Activated naive CD8-positive, alpha-beta T cell treated with anti-CD3 and anti-CD28 coated beads, Interleukin-2, amount 50 U/mL, for 24 hours (primary cell): ENCODE measurements around the gene NFYA.

ENCODE experiments used
- ATAC-seq: fragments of 150-1000 bp; cut with Tn5 transposase; one replicate; pipeline ENCODE4 v1.10.0; 2021
- DNase-seq: peaks from one replicate; pipeline ENCODE4 v3.0.0; 2021
- H3K27ac Mint-ChIP-seq: one replicate; pipeline ENCODE4 v1.8.0; 2021; ENCODE audit warnings: mild to moderate bottlenecking, mixed read lengths
- H3K27me3 Mint-ChIP-seq: one replicate; pipeline ENCODE4 v1.8.0; 2021; ENCODE audit warnings: mixed read lengths
- H3K36me3 Mint-ChIP-seq: one replicate; pipeline ENCODE4 v1.8.0; 2021; ENCODE audit warnings: low read depth, mixed read lengths
- H3K4me1 Mint-ChIP-seq: one replicate; pipeline ENCODE4 v1.8.0; 2021; ENCODE audit warnings: mixed read lengths
- H3K4me3 Mint-ChIP-seq: one replicate; pipeline ENCODE4 v1.8.0; 2021; ENCODE audit warnings: mild to moderate bottlenecking, moderate library complexity, mixed read lengths
- H3K9me3 Mint-ChIP-seq: one replicate; pipeline ENCODE4 v1.8.0; 2021; ENCODE audit warnings: mixed read lengths

Gene NFYA

GRCh38 chr6:41040101-41040939 lies 32.5 kb upstream of the NFYA start:
- H3K27me3 Mint-ChIP-seq: no peaks in the 10 kb centered on the region
- H3K27ac Mint-ChIP-seq: no peak overlapping the region
- DNase-seq: no peak
- H3K4me1 Mint-ChIP-seq: peaks cover 5% of the 10 kb centered on the region
- no peaks in the 10 kb centered on the region for H3K9me3 Mint-ChIP-seq
- H3K36me3 Mint-ChIP-seq: no peaks in the 10 kb centered on the region
- H3K4me3 Mint-ChIP-seq: no peak overlapping the region
- ATAC-seq: peak; percentile 73

GRCh38 chr6:41040940-41041536 lies 31.7 kb upstream of the NFYA start:
- ATAC-seq (no peak), DNase-seq (no peak)
- Mint-ChIP-seq H3K4me1 (peaks cover 5% of the 10 kb centered on the region), H3K36me3 (no peaks in the 10 kb centered on the region), H3K27ac (no peak overlapping the region), H3K9me3 (no peaks in the 10 kb centered on the region), H3K27me3 (no peaks in the 10 kb centered on the region), H3K4me3 (no peak overlapping the region)

DNA sequence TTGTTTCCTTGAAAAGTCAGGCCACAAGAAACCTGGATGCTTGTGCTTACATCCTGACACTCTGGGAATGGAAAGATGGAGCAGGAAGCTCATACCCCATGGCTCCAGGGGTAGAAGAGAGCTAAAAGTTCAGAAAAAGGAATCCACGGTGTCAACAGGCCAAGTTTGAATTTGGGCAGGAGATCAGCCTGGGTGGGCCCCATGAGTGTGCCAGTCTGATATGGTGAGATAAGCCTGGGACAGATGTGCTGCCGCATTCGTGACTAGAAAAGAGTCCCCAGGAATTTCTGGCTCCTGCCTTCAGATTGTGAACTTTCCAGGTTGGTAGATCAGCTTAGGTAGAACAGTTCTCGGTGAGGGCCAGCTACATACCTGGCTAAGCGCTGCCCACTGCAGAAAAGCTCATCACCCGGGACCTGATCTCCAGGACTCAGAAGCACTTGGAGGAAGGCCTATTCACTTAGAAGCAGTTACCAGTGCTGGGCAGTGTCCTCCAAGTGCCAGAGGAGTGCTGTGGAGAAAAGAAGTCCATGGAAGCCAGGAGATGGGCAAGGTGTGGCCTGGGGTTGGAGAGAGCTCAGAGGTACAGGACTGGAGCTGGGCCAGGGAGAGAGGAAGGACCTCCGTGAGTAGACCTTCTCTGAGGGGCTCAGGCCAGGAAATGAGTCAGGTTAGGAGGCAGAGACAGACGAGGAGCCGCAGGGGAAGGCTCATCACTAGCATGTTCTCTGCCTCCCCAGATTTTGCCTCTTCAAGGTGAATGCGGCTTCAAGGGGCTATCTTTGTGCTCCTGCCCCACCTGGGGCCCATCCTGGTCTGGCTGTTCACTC lies 30.3 kb upstream of the NFYA start, which contains the start of gene TSPO2:
TSS of gene TSPO2 (plus strand) at position 242 of the 830 bp plus-strand sequence. CDS start at position 761, 519 bp downstream.
- H3K4me1 Mint-ChIP-seq: peaks cover 5% of the 10 kb centered on the region
- H3K27ac Mint-ChIP-seq: no peak within 1 kb of the TSS
- no peaks in the 10 kb centered on the region for H3K9me3 Mint-ChIP-seq
- ATAC-seq (no peak), DNase-seq (no peak)
- H3K4me3 Mint-ChIP-seq: no peak within 1 kb of the TSS
- H3K36me3 Mint-ChIP-seq: no peaks in the 10 kb centered on the region
- no peaks in the 10 kb centered on the region for H3K27me3 Mint-ChIP-seq

DNA sequence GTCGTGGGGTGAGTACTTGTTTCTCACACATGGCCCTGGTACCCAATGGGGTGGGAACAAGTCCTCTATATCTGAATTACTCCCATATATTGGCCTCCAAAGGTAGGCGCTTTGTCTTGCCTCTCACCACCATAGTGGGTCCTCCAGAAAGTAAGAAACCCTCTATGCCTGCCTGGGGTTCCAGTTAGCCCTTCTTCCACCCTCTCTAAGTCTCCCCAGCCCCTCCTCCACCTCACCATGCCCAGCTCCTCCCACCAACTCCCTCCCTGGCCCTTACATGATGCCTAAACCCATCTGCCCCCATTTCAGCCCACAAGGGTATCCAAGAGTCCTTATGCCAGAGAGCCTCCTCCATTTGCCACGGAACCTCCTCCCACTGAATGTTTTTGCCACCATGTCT lies 29.6 kb upstream of the NFYA start:
- no peak overlapping the region for H3K4me3 Mint-ChIP-seq
- H3K4me1 Mint-ChIP-seq: peaks cover 5% of the 10 kb centered on the region
- no peak overlapping the region for H3K27ac Mint-ChIP-seq
- no peaks in the 10 kb centered on the region for H3K27me3 Mint-ChIP-seq
- no peak for DNase-seq
- no peaks in the 10 kb centered on the region for H3K36me3 Mint-ChIP-seq
- H3K9me3 Mint-ChIP-seq: no peaks in the 10 kb centered on the region
- ATAC-seq: no peak

DNA sequence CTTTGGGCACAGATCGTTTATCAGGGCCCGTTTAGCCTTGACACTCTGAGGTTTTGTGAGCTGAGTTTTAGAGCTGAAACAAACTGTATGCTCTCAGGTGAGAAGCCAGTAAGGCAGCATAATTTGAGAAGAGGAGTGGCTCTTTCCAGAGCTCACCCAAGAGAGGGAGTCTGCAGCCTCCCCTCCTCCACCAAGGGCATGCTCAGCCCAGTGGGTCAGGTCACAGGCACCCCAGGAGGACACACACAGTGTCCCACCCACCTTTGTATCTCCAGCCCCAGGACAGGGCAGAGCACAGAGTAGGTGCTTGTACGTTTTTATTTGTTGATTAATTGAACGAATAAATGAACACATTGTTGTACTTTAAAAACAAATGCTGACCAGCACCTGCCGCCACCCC lies 27.1 kb upstream of the NFYA start:
- H3K27me3 Mint-ChIP-seq: no peaks in the 10 kb centered on the region
- H3K27ac Mint-ChIP-seq: no peak overlapping the region
- no peaks in the 10 kb centered on the region for H3K9me3 Mint-ChIP-seq
- H3K36me3 Mint-ChIP-seq: no peaks in the 10 kb centered on the region
- no peak for DNase-seq
- ATAC-seq: no peak
- no peak overlapping the region for H3K4me3 Mint-ChIP-seq
- peaks cover 3% of the 10 kb centered on the region for H3K4me1 Mint-ChIP-seq

- Mint-ChIP-seq H3K27me3 (no peaks in the 10 kb centered on the region), H3K36me3 (no peaks in the 10 kb centered on the region), H3K9me3 (no peaks in the 10 kb centered on the region), H3K4me3 (no peak overlapping the region), H3K27ac (no peak overlapping the region), H3K4me1 (no peaks in the 10 kb centered on the region)
- no peak for DNase-seq
- ATAC-seq: no peak
These were observed 26.7 kb upstream of the NFYA start for GRCh38 chr6:41046084-41046483.

- Mint-ChIP-seq H3K9me3 (no peaks in the 10 kb centered on the region), H3K4me3 (no peak overlapping the region), H3K27me3 (no peaks in the 10 kb centered on the region), H3K4me1 (peaks cover 9% of the 10 kb centered on the region), H3K36me3 (peaks cover 5% of the 10 kb centered on the region), H3K27ac (no peak overlapping the region)
- ATAC-seq (no peak), DNase-seq (no peak)
These were observed 25.5 kb upstream of the NFYA start for GRCh38 chr6:41047306-41047705.

DNA sequence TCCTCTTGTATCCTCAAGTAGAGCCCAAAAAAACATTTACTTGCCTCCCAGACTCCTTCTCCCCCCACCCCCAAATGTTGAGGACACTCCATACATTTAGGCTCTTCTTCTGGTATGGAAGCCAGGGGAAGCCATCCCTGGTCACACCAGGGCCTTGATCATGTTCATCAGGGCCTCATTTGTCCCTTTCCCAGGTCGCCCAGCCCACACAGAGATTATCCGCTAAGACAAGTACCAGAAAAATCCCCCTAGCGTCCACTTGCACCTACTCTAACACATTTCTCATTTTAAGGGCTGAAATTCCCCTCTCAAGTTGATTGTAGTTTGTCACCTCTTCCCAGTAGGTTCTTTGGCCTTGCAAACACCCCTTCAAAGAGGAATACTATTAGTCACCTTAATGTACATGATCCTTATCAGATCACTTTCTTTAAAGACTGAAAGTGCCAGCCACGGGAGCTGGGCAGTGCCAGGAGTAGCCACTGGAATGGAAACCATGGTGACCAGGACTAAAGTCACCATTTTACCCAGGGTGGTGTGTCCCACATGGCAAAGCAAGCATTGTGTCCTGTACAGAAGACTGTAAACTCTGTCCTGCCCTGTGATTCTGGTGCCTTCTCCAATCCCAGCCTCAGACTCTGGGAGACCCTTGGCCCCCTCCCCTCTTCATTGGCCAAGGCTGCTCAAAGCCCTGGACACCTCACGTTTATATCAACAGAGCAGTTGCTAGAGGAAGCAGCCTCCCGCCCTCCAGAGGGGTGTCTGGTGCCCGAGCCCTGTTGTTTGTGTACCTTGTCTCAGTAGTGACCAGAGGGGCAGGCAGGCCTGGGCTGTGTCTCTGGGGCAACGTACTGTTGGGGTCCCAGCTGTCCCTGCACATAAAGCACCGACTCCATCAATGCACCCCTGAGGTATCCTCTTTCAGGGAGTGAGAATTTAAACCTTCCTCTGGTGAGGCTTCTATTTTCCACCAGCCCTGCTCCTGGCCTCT lies 24.7 kb upstream of the NFYA start:
- no peaks in the 10 kb centered on the region for H3K9me3 Mint-ChIP-seq
- ATAC-seq (no peak), DNase-seq (no peak)
- no peak overlapping the region for H3K27ac Mint-ChIP-seq
- peaks cover 15% of the 10 kb centered on the region for H3K4me1 Mint-ChIP-seq
- no peak overlapping the region for H3K4me3 Mint-ChIP-seq
- no peaks in the 10 kb centered on the region for H3K27me3 Mint-ChIP-seq
- H3K36me3 Mint-ChIP-seq: peaks cover 5% of the 10 kb centered on the region

- H3K27ac Mint-ChIP-seq: peak overlapping the region; percentile 20
- H3K4me3 Mint-ChIP-seq: no peak overlapping the region
- peaks cover 5% of the 10 kb centered on the region for H3K36me3 Mint-ChIP-seq
These were observed 23.3 kb upstream of the NFYA start for GRCh38 chr6:41049521-41049920.

GRCh38 chr6:41049955-41050354 lies 22.8 kb upstream of the NFYA start:
- H3K36me3 Mint-ChIP-seq: peaks cover 5% of the 10 kb centered on the region
- H3K4me3 Mint-ChIP-seq: no peak overlapping the region
- no peak for DNase-seq
- H3K4me1 Mint-ChIP-seq: peaks cover 15% of the 10 kb centered on the region
- no peak for ATAC-seq
- H3K27me3 Mint-ChIP-seq: no peaks in the 10 kb centered on the region
- no peak overlapping the region for H3K27ac Mint-ChIP-seq
- H3K9me3 Mint-ChIP-seq: no peaks in the 10 kb centered on the region

More at GRCh38 chr6:41049521-41049920, 23.3 kb upstream of the NFYA start:
- ATAC-seq: no peak
- H3K9me3 Mint-ChIP-seq: no peaks in the 10 kb centered on the region
- H3K27me3 Mint-ChIP-seq: no peaks in the 10 kb centered on the region
- H3K4me1 Mint-ChIP-seq: peaks cover 15% of the 10 kb centered on the region
- no peak for DNase-seq

GRCh38 chr6:41050536-41050935 lies 22.2 kb upstream of the NFYA start:
- Mint-ChIP-seq H3K27me3 (no peaks in the 10 kb centered on the region), H3K36me3 (peaks cover 5% of the 10 kb centered on the region), H3K27ac (no peak overlapping the region), H3K4me3 (no peak overlapping the region), H3K4me1 (peaks cover 15% of the 10 kb centered on the region), H3K9me3 (no peaks in the 10 kb centered on the region)
- no peak for DNase-seq
- no peak for ATAC-seq

DNA sequence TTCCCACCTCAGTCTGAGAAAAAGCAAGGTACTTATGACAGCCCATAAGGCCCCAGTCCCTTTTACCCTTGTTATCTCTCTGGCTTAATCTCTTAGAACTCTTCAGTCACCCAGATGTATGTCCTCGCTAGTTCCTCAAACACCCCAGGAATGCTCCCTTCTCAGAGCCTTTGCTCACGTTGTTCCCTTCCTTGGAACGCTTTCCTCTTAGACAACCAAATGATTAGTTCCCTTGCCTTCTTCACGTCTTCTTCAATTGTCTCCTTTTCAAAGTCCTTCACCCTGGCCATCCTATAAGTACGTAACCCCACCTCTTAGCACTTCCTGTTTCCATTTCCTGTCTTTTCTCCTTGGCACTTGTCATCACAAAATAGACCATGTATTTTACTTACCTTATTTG lies 20.9 kb upstream of the NFYA start:
- no peak for DNase-seq
- ATAC-seq: no peak
- H3K27ac Mint-ChIP-seq: peak overlapping the region; percentile 70
- H3K9me3 Mint-ChIP-seq: no peaks in the 10 kb centered on the region
- H3K27me3 Mint-ChIP-seq: no peaks in the 10 kb centered on the region
- H3K4me3 Mint-ChIP-seq: no peak overlapping the region
- peaks cover 15% of the 10 kb centered on the region for H3K4me1 Mint-ChIP-seq
- peaks cover 5% of the 10 kb centered on the region for H3K36me3 Mint-ChIP-seq

DNA sequence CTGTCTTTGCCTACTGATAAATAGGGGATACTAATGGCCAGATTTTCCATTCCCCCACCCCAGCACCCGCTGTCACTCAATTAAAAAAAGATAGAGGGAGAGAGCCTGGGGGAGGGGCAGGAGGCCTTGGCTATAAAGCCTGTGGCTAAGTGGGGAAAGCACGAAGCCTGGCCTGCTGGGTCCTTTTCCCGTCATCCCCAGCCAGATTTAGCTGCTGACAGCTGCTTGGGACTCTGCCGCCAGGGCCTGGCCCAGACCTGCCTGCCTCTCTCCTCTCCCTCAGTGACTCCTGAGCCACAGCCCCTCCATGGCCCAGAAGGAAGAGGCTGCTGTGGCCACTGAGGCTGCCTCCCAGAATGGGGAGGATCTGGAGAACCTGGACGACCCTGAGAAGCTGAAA lies 19.7 kb upstream of the NFYA start, which contains the start of gene APOBEC2:
TSS of gene APOBEC2 (plus strand) at position 162 of the 400 bp plus-strand sequence. CDS start at position 308, 146 bp downstream.
- H3K27ac Mint-ChIP-seq: peak within 1 kb of the TSS; percentile 70
- no peak within 1 kb of the TSS for H3K4me3 Mint-ChIP-seq
- no peaks in the 10 kb centered on the region for H3K27me3 Mint-ChIP-seq
- ATAC-seq: no peak
- no peak for DNase-seq
- H3K9me3 Mint-ChIP-seq: no peaks in the 10 kb centered on the region
- H3K4me1 Mint-ChIP-seq: peaks cover 15% of the 10 kb centered on the region
- peaks cover 5% of the 10 kb centered on the region for H3K36me3 Mint-ChIP-seq

- peaks cover 19% of the 10 kb centered on the region for H3K4me1 Mint-ChIP-seq
- H3K36me3 Mint-ChIP-seq: peaks cover 5% of the 10 kb centered on the region
- ATAC-seq: no peak
These were observed 18.3 kb upstream of the NFYA start for GRCh38 chr6:41054511-41054910.

More at GRCh38 chr6:41054511-41054910, 18.3 kb upstream of the NFYA start:
- H3K27ac Mint-ChIP-seq: no peak overlapping the region
- no peak overlapping the region for H3K4me3 Mint-ChIP-seq
- H3K27me3 Mint-ChIP-seq: no peaks in the 10 kb centered on the region
- H3K9me3 Mint-ChIP-seq: no peaks in the 10 kb centered on the region
- no peak for DNase-seq
